ENCODE results near the gene GJD4.

Gene GJD4

GRCh38 chr10:35632027-35632426, 26.9 kb downstream of the GJD4 start:
- no peak for ATAC-seq
- no peak for TF ChIP-seq BACH2 (CRISPR knock-in tag; IDR thresholded peaks at IDR 0.05; ENCODE audit: borderline replicate concordance)
- no peak for TF ChIP-seq ZNF565 (CRISPR knock-in tag; conservative IDR thresholded peaks at IDR 0.05; ENCODE audit: low read depth)
- TF ChIP-seq TCF4 (CRISPR knock-in tag; IDR thresholded peaks at IDR 0.05; ENCODE audit: borderline replicate concordance) = no peak
- TF ChIP-seq ISL1 (CRISPR knock-in tag; IDR thresholded peaks at IDR 0.05) = no peak
- TF ChIP-seq ZC3H10 (CRISPR knock-in tag; IDR thresholded peaks at IDR 0.05) = no peak
- no peak for TF ChIP-seq ZFP30 (CRISPR knock-in tag; IDR thresholded peaks at IDR 0.05)
- no peak for TF ChIP-seq POU6F1 (CRISPR knock-in tag; IDR thresholded peaks at IDR 0.05; ENCODE audit: borderline replicate concordance, low read depth)
- TF ChIP-seq CSDC2 (CRISPR knock-in tag; IDR thresholded peaks at IDR 0.05) = no peak
- no peak for TF ChIP-seq PATZ1 (CRISPR knock-in tag; IDR thresholded peaks at IDR 0.05; ENCODE audit: borderline replicate concordance)
- no peak for TF ChIP-seq TOX (CRISPR knock-in tag; IDR thresholded peaks at IDR 0.05; ENCODE audit: borderline replicate concordance)
- no peak for TF ChIP-seq RARB (CRISPR knock-in tag; IDR thresholded peaks at IDR 0.05)
- no peak for TF ChIP-seq OSR1 (CRISPR knock-in tag; IDR thresholded peaks at IDR 0.05)
- TF ChIP-seq SNAI2 (CRISPR knock-in tag; IDR thresholded peaks at IDR 0.05) = no peak
- TF ChIP-seq ZNF70 (CRISPR knock-in tag; IDR thresholded peaks at IDR 0.05) = no peak

- ATAC-seq = no peak
Observed at GRCh38 chr10:35633006-35633980, 28.2 kb downstream of the GJD4 start.

GRCh38 chr10:35635576-35635975, 30.4 kb downstream of the GJD4 start:
- ATAC-seq = peak; percentile 82
- no peak for TF ChIP-seq BACH2 (CRISPR knock-in tag; IDR thresholded peaks at IDR 0.05; ENCODE audit: borderline replicate concordance)
- no peak for TF ChIP-seq ESRRG (CRISPR knock-in tag; IDR thresholded peaks at IDR 0.05)
- no peak for TF ChIP-seq TCF4 (CRISPR knock-in tag; IDR thresholded peaks at IDR 0.05; ENCODE audit: borderline replicate concordance)
- no peak for TF ChIP-seq ZNF8 (CRISPR knock-in tag; IDR thresholded peaks at IDR 0.05)

More at GRCh38 chr10:35633006-35633980, 28.2 kb downstream of the GJD4 start:
- TF ChIP-seq CREB5 (CRISPR knock-in tag; IDR thresholded peaks at IDR 0.05; ENCODE audit: low read depth) (no peak), OSR1 (CRISPR knock-in tag; IDR thresholded peaks at IDR 0.05) (no peak), GLIS3 (CRISPR knock-in tag; IDR thresholded peaks at IDR 0.05) (no peak), POU6F1 (CRISPR knock-in tag; IDR thresholded peaks at IDR 0.05; ENCODE audit: borderline replicate concordance, low read depth) (no peak), BACH2 (CRISPR knock-in tag; IDR thresholded peaks at IDR 0.05; ENCODE audit: borderline replicate concordance) (no peak), ESRRG (CRISPR knock-in tag; IDR thresholded peaks at IDR 0.05) (no peak), TOX (CRISPR knock-in tag; IDR thresholded peaks at IDR 0.05; ENCODE audit: borderline replicate concordance) (no peak), SNAI2 (CRISPR knock-in tag; IDR thresholded peaks at IDR 0.05) (no peak), ARNTL (CRISPR knock-in tag; IDR thresholded peaks at IDR 0.05; ENCODE audit: borderline replicate concordance, low read depth) (no peak), TCF4 (CRISPR knock-in tag; IDR thresholded peaks at IDR 0.05; ENCODE audit: borderline replicate concordance) (no peak), ZNF565 (CRISPR knock-in tag; conservative IDR thresholded peaks at IDR 0.05; ENCODE audit: low read depth) (no peak), RARB (CRISPR knock-in tag; IDR thresholded peaks at IDR 0.05) (no peak)

GRCh38 chr10:35636956-35637355, 31.8 kb downstream of the GJD4 start:
- no peak for ATAC-seq
- TF ChIP-seq CREB5 (CRISPR knock-in tag; IDR thresholded peaks at IDR 0.05; ENCODE audit: low read depth) (no peak), RARB (CRISPR knock-in tag; IDR thresholded peaks at IDR 0.05) (no peak)
